Measurements from ENCODE around the gene DLEC1. TPM values are rescaled to one million over a fixed set of nuclear protein-coding genes. Genes with fewer than 3 reads are reported as not detected.

The DLEC1 gene
- total and polyA plus RNA-seq, 2 of the 4 experiments (the other 2 are of a cell fraction), result 0.03 TPM; not detected in 1

DNA sequence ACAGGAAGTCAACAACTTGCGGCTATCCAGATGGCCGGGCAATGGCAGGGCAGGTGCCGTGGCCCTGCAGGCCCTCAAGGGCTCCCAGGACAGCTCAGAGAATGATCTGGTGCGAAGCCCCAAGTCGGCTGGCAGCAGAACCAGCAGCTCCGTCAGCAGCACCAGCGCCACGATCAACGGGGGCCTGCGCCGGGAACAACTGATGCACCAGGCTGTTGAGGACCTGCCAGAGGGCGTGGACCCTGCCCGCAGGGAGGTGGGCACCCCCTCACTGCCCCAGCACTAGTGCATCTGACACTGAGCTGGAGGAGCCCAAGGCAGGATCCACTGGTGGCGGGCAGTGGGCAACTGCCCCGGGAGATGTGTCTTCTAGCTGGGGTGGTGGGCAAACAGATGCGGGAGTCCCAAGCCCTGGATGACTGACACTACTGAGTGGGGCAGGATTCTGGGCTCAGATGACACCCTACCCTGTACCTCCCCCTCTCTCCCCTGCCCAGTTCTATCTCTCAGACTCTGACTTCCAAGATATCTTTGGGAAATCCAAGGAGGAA lies 32.5 kb upstream of the DLEC1 start:
- intact Hi-C loops (cut with micrococcal nuclease), result no loop called here
- Histone ChIP-seq H4K5ac (ENCODE audit: low read depth, low read length) (no peak overlapping the region), H2BK20ac (ENCODE audit: low read depth, low read length) (no peak overlapping the region), H3K36me3 (ENCODE audit: control insufficient read depth, insufficient read depth, low read length) (peaks cover 34% of the 10 kb centered on the region), H2BK15ac (ENCODE audit: low read depth, low read length) (no peak overlapping the region), H4K91ac (ENCODE audit: insufficient read depth, low read depth, low read length) (no peak overlapping the region), H4K20me1 (ENCODE audit: insufficient read depth, low read length) (peaks cover 8% of the 10 kb centered on the region; the same call in 1 of the 2 replicates), H3K9ac (ENCODE audit: low read depth, low read length) (no peak overlapping the region), H2BK5ac (ENCODE audit: low read depth, low read length, poor library complexity, severe bottlenecking) (no peak overlapping the region), H3K79me1 (ENCODE audit: low read depth in 1 of 2, low read length in 2 of 2) (no peaks in the 10 kb centered on the region), H3K4ac (ENCODE audit: low read depth, low read length) (no peak overlapping the region), H3K4me3 (ENCODE audit: insufficient read depth, low read depth, low read length) (no peak overlapping the region), H3K4me1 (ENCODE audit: control insufficient read depth, insufficient read depth, low read length) (no peaks in the 10 kb centered on the region), H3K14ac (replicated peaks; ENCODE audit: low read depth, low read length) (no peak overlapping the region), H2AK5ac (ENCODE audit: low read depth, low read length) (no peak overlapping the region), H3K18ac (ENCODE audit: low read depth, low read length) (no peak overlapping the region), H3K9me1 (ENCODE audit: insufficient read depth, low read length) (peaks cover 8% of the 10 kb centered on the region; the same call in 1 of the 2 replicates), H3K27ac (ENCODE audit: insufficient read depth, low read length) (no peak overlapping the region), H3K4me2 (ENCODE audit: low read depth, low read length) (no peak overlapping the region), H3K9me3 (ENCODE audit: control insufficient read depth, insufficient read depth, low read length) (no peaks in the 10 kb centered on the region), H3K27me3 (ENCODE audit: control insufficient read depth, insufficient read depth, low read length) (no peaks in the 10 kb centered on the region), H4K8ac (ENCODE audit: low read depth in 2 of 2, low read length in 2 of 2) (no peak overlapping the region), H2AFZ (replicated peaks; ENCODE audit: low read length, poor library complexity) (no peak overlapping the region), H3K56ac (ENCODE audit: extremely low read depth, insufficient read depth, low read length) (no peak overlapping the region), H2AK9ac (replicated peaks; ENCODE audit: low read depth, low read length, poor library complexity) (no peak overlapping the region), H3K23ac (ENCODE audit: low read depth, low read length) (no peak overlapping the region), H2BK120ac (ENCODE audit: low read depth, low read length) (no peak overlapping the region)
- POLR2A ChIA-PET (ENCODE audit: unreplicated experiment), result no interaction called here
- no peak for DNase-seq
- in situ Hi-C loops (cut with MboI; ENCODE audit: low sequenced_read_pairs), result no loop called here
- BruUV-seq (replicated peaks), result no TSS peak
- dilution Hi-C loops (cut with HindIII; ENCODE audit: low sequenced_read_pairs, unreplicated experiment), result no loop called here
- ATAC-seq (ENCODE audit: low read depth), result no peak
- TF ChIP-seq NFE2L2 (IDR thresholded peaks at IDR 0.05; ENCODE audit: low read depth, low read length) (no peak), FOS (IDR thresholded peaks at IDR 0.05; ENCODE audit: low read depth, low read length) (no peak), SMC3 (IDR thresholded peaks at IDR 0.05; ENCODE audit: low read depth, low read length) (no peak), BHLHE40 (IDR thresholded peaks at IDR 0.05; ENCODE audit: low read depth, low read length) (no peak), MAFK (IDR thresholded peaks at IDR 0.05; ENCODE audit: low read depth, low read length) (no peak), CEBPB (IDR thresholded peaks at IDR 0.05; ENCODE audit: low read depth, low read length) (no peak), RFX5 (IDR thresholded peaks at IDR 0.05; ENCODE audit: low read depth, low read length) (no peak), RCOR1 (IDR thresholded peaks at IDR 0.05; ENCODE audit: insufficient replicate concordance, low read length) (no peak)
- TF ChIP-seq, protein P1, sequence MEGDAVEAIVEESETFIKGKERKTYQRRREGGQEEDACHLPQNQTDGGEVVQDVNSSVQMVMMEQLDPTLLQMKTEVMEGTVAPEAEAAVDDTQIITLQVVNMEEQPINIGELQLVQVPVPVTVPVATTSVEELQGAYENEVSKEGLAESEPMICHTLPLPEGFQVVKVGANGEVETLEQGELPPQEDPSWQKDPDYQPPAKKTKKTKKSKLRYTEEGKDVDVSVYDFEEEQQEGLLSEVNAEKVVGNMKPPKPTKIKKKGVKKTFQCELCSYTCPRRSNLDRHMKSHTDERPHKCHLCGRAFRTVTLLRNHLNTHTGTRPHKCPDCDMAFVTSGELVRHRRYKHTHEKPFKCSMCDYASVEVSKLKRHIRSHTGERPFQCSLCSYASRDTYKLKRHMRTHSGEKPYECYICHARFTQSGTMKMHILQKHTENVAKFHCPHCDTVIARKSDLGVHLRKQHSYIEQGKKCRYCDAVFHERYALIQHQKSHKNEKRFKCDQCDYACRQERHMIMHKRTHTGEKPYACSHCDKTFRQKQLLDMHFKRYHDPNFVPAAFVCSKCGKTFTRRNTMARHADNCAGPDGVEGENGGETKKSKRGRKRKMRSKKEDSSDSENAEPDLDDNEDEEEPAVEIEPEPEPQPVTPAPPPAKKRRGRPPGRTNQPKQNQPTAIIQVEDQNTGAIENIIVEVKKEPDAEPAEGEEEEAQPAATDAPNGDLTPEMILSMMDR (conservative IDR thresholded peaks at IDR 0.05; ENCODE audit: low read depth, low read length), result no peak
- TF ChIP-seq, protein P2, sequence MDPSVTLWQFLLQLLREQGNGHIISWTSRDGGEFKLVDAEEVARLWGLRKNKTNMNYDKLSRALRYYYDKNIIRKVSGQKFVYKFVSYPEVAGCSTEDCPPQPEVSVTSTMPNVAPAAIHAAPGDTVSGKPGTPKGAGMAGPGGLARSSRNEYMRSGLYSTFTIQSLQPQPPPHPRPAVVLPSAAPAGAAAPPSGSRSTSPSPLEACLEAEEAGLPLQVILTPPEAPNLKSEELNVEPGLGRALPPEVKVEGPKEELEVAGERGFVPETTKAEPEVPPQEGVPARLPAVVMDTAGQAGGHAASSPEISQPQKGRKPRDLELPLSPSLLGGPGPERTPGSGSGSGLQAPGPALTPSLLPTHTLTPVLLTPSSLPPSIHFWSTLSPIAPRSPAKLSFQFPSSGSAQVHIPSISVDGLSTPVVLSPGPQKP (IDR thresholded peaks at IDR 0.05; ENCODE audit: borderline replicate concordance, low read depth, low read length), result no peak
- 95% methylated on average over 10 of the region's 16 CpGs; no CpG with 5 or more reads in 1 of the 2 experiments for WGBS, 2 experiments (ENCODE audit: extremely low coverage in 2 of 2, insufficient read length in 1 of 2)
- CTCF ChIA-PET, result no interaction called here
